Measurements from ENCODE around the gene RGS7. TPM values are rescaled to one million over a fixed set of nuclear protein-coding genes. Genes with fewer than 3 reads are reported as not detected.

The RGS7 gene
- total RNA-seq, 2 experiments from 2014 or later: not detected

- H3K4me1 ChIP-seq (ENCODE audit: insufficient read depth, low read length, poor library complexity, severe bottlenecking): no peaks in the 10 kb centered on the region
- H3K4me3 ChIP-seq (ENCODE audit: low read depth, low read length, poor library complexity, severe bottlenecking): no peak overlapping the region
- DNase-seq (ENCODE audit: low spot score): no peak
- H2AFZ ChIP-seq (ENCODE audit: low read length): no peak overlapping the region
- no TSS peak for BruUV-seq (replicated peaks)
- H3K9me3 ChIP-seq (ENCODE audit: low read length): no peaks in the 10 kb centered on the region
- H4K20me1 ChIP-seq (ENCODE audit: insufficient read depth, low read length): no peaks in the 10 kb centered on the region
- intact Hi-C loops (cut with micrococcal nuclease; ENCODE audit: unreplicated experiment): no loop called here
- TF ChIP-seq CTCF (conservative IDR thresholded peaks at IDR 0.05; ENCODE audit: low read length) (no peak), EZH2phosphoT487 (IDR thresholded peaks at IDR 0.05; ENCODE audit: borderline replicate concordance, low read depth, low read length) (no peak)
- H3K4me2 ChIP-seq (ENCODE audit: low read length): no peak overlapping the region
- POLR2A ChIA-PET: no interaction called here
- H3K36me3 ChIP-seq (ENCODE audit: insufficient read depth, low read length): no peaks in the 10 kb centered on the region
- no peak overlapping the region for H3K27ac ChIP-seq (ENCODE audit: low read depth, low read length, poor library complexity, severe bottlenecking)
- H3K9me2 ChIP-seq (ENCODE audit: insufficient read depth, low read length): no peaks in the 10 kb centered on the region
- CTCF ChIA-PET (ENCODE audit: unreplicated experiment): no interaction called here
- no peaks in the 10 kb centered on the region for H3K79me2 ChIP-seq (ENCODE audit: insufficient read depth, low read depth, low read length)
Observed at GRCh38 chr1:241131636-241132194, 225.3 kb downstream of the RGS7 start.

- CTCF ChIA-PET (ENCODE audit: unreplicated experiment): no interaction called here
Observed at GRCh38 chr1:241130881-241131280, 226.1 kb downstream of the RGS7 start.

More at GRCh38 chr1:241130881-241131280, 226.1 kb downstream of the RGS7 start:
- no peaks in the 10 kb centered on the region for H3K79me2 ChIP-seq (ENCODE audit: insufficient read depth, low read depth, low read length)
- no peak overlapping the region for H3K4me3 ChIP-seq (ENCODE audit: low read depth, low read length, poor library complexity, severe bottlenecking)
- H3K9me2 ChIP-seq (ENCODE audit: insufficient read depth, low read length): no peaks in the 10 kb centered on the region
- no peak for DNase-seq (ENCODE audit: low spot score)
- no peak overlapping the region for H2AFZ ChIP-seq (ENCODE audit: low read length)
- no peaks in the 10 kb centered on the region for H4K20me1 ChIP-seq (ENCODE audit: insufficient read depth, low read length)
- intact Hi-C loops (cut with micrococcal nuclease; ENCODE audit: unreplicated experiment): no loop called here
- no peaks in the 10 kb centered on the region for H3K36me3 ChIP-seq (ENCODE audit: insufficient read depth, low read length)
- H3K4me2 ChIP-seq (ENCODE audit: low read length): no peak overlapping the region
- H3K27ac ChIP-seq (ENCODE audit: low read depth, low read length, poor library complexity, severe bottlenecking): no peak overlapping the region
- no peaks in the 10 kb centered on the region for H3K9me3 ChIP-seq (ENCODE audit: low read length)
- POLR2A ChIA-PET: no interaction called here
- no TSS peak for BruUV-seq (replicated peaks)
- no peaks in the 10 kb centered on the region for H3K4me1 ChIP-seq (ENCODE audit: insufficient read depth, low read length, poor library complexity, severe bottlenecking)
- TF ChIP-seq CTCF (conservative IDR thresholded peaks at IDR 0.05; ENCODE audit: low read length) (no peak), EZH2phosphoT487 (IDR thresholded peaks at IDR 0.05; ENCODE audit: borderline replicate concordance, low read depth, low read length) (no peak)
